CD4-positive, alpha-beta T cell treated with Interleukin-2 at 100 ng/mL for 4 hours (primary cell): Measurements from ENCODE around the gene NEUROD2.
A peak's percentile ranks its signal among the peaks of the same experiment; 100 is the strongest.

Experiments used
- DNase-seq: peaks from one replicate; pipeline ENCODE4 v3.0.0-alpha.2; 2020; ENCODE audit warnings: low spot score

Gene NEUROD2

GRCh38 chr17:39618956-39619785, 11.5 kb upstream of the NEUROD2 start:
- DNase-seq: no peak

- DNase-seq: no peak
Measured at GRCh38 chr17:39618246-39618913, 10.7 kb upstream of the NEUROD2 start.

- peak; percentile 44 for DNase-seq
Measured at GRCh38 chr17:39617446-39618245, 9.9 kb upstream of the NEUROD2 start.

GRCh38 chr17:39617100-39617445, 9.4 kb upstream of the NEUROD2 start:
- no peak for DNase-seq

GRCh38 chr17:39615434-39615833, 7.7 kb upstream of the NEUROD2 start:
- DNase-seq: no peak

- DNase-seq: no peak
Measured at GRCh38 chr17:39614545-39615157, 6.9 kb upstream of the NEUROD2 start.

GRCh38 chr17:39612935-39613464, 5.3 kb upstream of the NEUROD2 start:
- no peak for DNase-seq

GRCh38 chr17:39612291-39612894, 4.7 kb upstream of the NEUROD2 start:
- DNase-seq: no peak

GRCh38 chr17:39611401-39612112, 3.8 kb upstream of the NEUROD2 start:
- DNase-seq: no peak

GRCh38 chr17:39609416-39610025, 1.8 kb upstream of the NEUROD2 start:
- DNase-seq: no peak

GRCh38 chr17:39608142-39608981, 642 bp upstream of the NEUROD2 start:
- no peak for DNase-seq

- DNase-seq: no peak
Measured at GRCh38 chr17:39607057-39607850, 466 bp downstream of the NEUROD2 start.

GRCh38 chr17:39606434-39607056, 1.2 kb downstream of the NEUROD2 start:
- no peak for DNase-seq

- DNase-seq: no peak
Measured at GRCh38 chr17:39605492-39606433, 2.0 kb downstream of the NEUROD2 start.

GRCh38 chr17:39604911-39605491, 2.7 kb downstream of the NEUROD2 start:
- DNase-seq: no peak

- DNase-seq: no peak
Measured at GRCh38 chr17:39603304-39604016, 4.3 kb downstream of the NEUROD2 start.
